AG04449 (cell line): ENCODE results near the gene ZNF318.
A peak's percentile ranks its signal among the peaks of the same experiment; 100 is the strongest.
"Not testable (repeated sequence)": the region's sequence is repeated elsewhere in the genome, so short reads cannot be mapped to it uniquely, and the experiment has no call there.

Experiments
- CTCF ChIA-PET: fragments of 350-600 bp; formaldehyde crosslinking; extraction: SDS; loops from one replicate; lab custom pipeline; 2021; ENCODE audit warnings: antibody characterized with exemption; lab: Yijun Ruan, JAX
- POLR2A ChIA-PET: fragments of 400-600, 350-600 bp; formaldehyde crosslinking; extraction: SDS; loops from one replicate; lab custom pipeline; 2020; ENCODE audit warnings: antibody characterized with exemption, inconsistent platforms; lab: Yijun Ruan, JAX
- DNase-seq: peaks from one replicate; pipeline ENCODE4 v3.0.0-alpha.2; 2010; ENCODE audit warnings: low read depth, low spot score
- H3K4me3 ChIP-seq: 2 replicates; pipeline ENCODE4 v1.5.1; 2011; ENCODE audit warnings: low read depth, mild to moderate bottlenecking, control low read depth, low read length
- CTCF ChIP-seq: IDR thresholded peaks from one replicate; pipeline ENCODE4 v1.5.1; 2011; ENCODE audit warnings: mild to moderate bottlenecking, moderate library complexity, low read length, control low read depth, inconsistent platforms; ENCODE audit not compliant: insufficient read depth; ENCODE audit errors: missing control alignments

The ZNF318 gene

GRCh38 chr6:43347021-43347420 lies 22.4 kb downstream of the ZNF318 start:
- no peak overlapping the region for H3K4me3 ChIP-seq
- no peak for DNase-seq
- ChIA-PET POLR2A (interaction anchor here (0.6 kb wide), 1 partner anchor 31 kb away, joined by 4 read pairs; no protein-coding TSS in a partner anchor), CTCF (no interaction called here)
- no peak for TF ChIP-seq CTCF

GRCh38 chr6:43346243-43346642 lies 23.2 kb downstream of the ZNF318 start:
- ChIA-PET POLR2A (interaction anchor here (0.6 kb wide), 1 partner anchor 30 kb away, joined by 4 read pairs; no protein-coding TSS in a partner anchor), CTCF (interaction anchor here (0.9 to 4.8 kb wide), 2 partner anchors 10 to 11 kb away, joined by 3 to 22 read pairs; no protein-coding TSS in a partner anchor)
- DNase-seq, H3K4me3 ChIP-seq: not testable (repeated sequence)

- no peak for TF ChIP-seq CTCF
- H3K4me3 ChIP-seq = no peak overlapping the region
- CTCF ChIA-PET = interaction anchor here (1.2 to 9.8 kb wide), 3 partner anchors 17 to 77 kb away, joined by 3 to 156 read pairs (median 4); no protein-coding TSS in a partner anchor
- POLR2A ChIA-PET = no interaction called here
- no peak for DNase-seq
Measured at GRCh38 chr6:43339168-43339567, 30.3 kb downstream of the ZNF318 start.

DNA sequence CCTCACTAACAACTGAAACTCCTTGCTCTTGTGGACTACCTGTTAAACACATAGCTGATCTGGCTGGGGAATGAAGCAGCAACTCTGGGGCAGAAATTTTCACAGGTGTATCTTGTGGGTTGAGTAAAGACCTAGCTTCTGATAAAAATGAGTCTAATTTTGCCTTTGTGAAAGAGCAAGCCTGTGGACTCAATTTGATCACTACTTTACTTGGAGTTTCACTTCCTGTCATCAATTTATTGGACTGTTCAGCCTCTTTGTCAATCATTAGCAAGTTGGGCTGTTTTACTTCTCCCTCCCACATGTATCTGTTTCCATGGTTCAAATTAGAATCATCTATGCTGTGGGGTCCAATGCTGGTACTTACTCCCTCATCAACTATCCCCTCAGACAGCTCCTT lies 31.2 kb downstream of the ZNF318 start:
- no peak overlapping the region for H3K4me3 ChIP-seq
- DNase-seq = no peak
- ChIA-PET POLR2A (no interaction called here), CTCF (interaction anchor here (0.8 to 9.8 kb wide), 6 partner anchors 12 to 438 kb away, joined by 3 to 156 read pairs (median 3); partner anchors contain the start of gene DNPH1)
- no peak for TF ChIP-seq CTCF

- ChIA-PET POLR2A (no interaction called here), CTCF (interaction anchor here (0.6 to 9.8 kb wide), 13 partner anchors 14 to 106 kb away, joined by 3 to 156 read pairs (median 5); partner anchors contain the start of genes DNPH1 and ZNF318)
- no peak overlapping the region for H3K4me3 ChIP-seq
- no peak for DNase-seq
- no peak for TF ChIP-seq CTCF
Measured at GRCh38 chr6:43336382-43336781, 33.1 kb downstream of the ZNF318 start.

- no peak for TF ChIP-seq CTCF
- CTCF ChIA-PET = interaction anchor here (0.7 to 9.8 kb wide), 19 partner anchors 9 to 264 kb away, joined by 3 to 156 read pairs (median 7); partner anchors contain the start of gene DNPH1
- DNase-seq = no peak
- POLR2A ChIA-PET = no interaction called here
- H3K4me3 ChIP-seq = no peak overlapping the region
Measured at GRCh38 chr6:43335469-43335868, 34.0 kb downstream of the ZNF318 start.

- CTCF ChIA-PET = interaction anchor here (0.7 to 9.8 kb wide), 35 partner anchors 9 to 264 kb away, joined by 3 to 156 read pairs (median 5); partner anchors contain the start of genes DNPH1, SLC22A7 and ZNF318
- POLR2A ChIA-PET = no interaction called here
- peak; percentile 42 for TF ChIP-seq CTCF
- peak; percentile 9 for DNase-seq
- no peak overlapping the region for H3K4me3 ChIP-seq
Measured at GRCh38 chr6:43334466-43335095, 34.9 kb downstream of the ZNF318 start.
